Thoracic aorta endothelial cell (primary cell): ENCODE results near the gene AIFM2. TPM values are rescaled to one million over a fixed set of nuclear protein-coding genes. Genes with fewer than 3 reads are reported as not detected.

Source experiments
- total RNA-seq: library from RNA; depleted of rRNA; stranded (reverse); fragments of >200 nt; gene quantifications from 2 replicates; pipeline ENCODE4 v1.2.3, GENCODE V29; 2012

AIFM2 gene
- total RNA-seq = 3.6 and 6.0 TPM in 2 replicates

GRCh38 chr10:70132098-70133029 is at the start of gene AIFM2:
TSS of gene AIFM2 (minus strand) at chr10:70132825. CDS start at chr10:70124084, 8,741 bp downstream.

GRCh38 chr10:70146489-70147258 is 14.0 kb upstream of the AIFM2 start, which contains the start of gene TYSND1:
TSS of gene TYSND1 (minus strand) at chr10:70146700. CDS start at chr10:70146586, 114 bp downstream.

Other genes with a start within 250 kb of the AIFM2 start
- gene MACROH2A2, start 80.0 kb downstream of the AIFM2 start, total RNA-seq = 0.14 and 0.66 TPM in 2 replicates
- 5.2 and 7.8 TPM in 2 replicates for gene TYSND1, start 13.9 kb upstream of the AIFM2 start, total RNA-seq
- 126 and 130 TPM in 2 replicates for gene SAR1A, start 37.7 kb upstream of the AIFM2 start, total RNA-seq
- 281 and 329 TPM in 2 replicates for gene PPA1, start 100.6 kb upstream of the AIFM2 start, total RNA-seq
- gene NPFFR1, start 151.2 kb upstream of the AIFM2 start, total RNA-seq = not detected in 2 replicates
- gene LRRC20, start 249.8 kb upstream of the AIFM2 start, total RNA-seq = 4.3 and 12.8 TPM in 2 replicates